GM12892 (cell line): ENCODE results near the gene GPSM3.

Experiments
- POLR2A ChIP-seq: IDR thresholded peaks from 2 replicates; pipeline ENCODE4 v1.6.1; 2011; ENCODE audit warnings: low read depth, low read length, control low read depth
- POLR2AphosphoS5 ChIP-seq: IDR thresholded peaks from 2 replicates; pipeline ENCODE4 v1.6.1; 2011; ENCODE audit warnings: low read depth, low read length, control low read depth
- TAF1 ChIP-seq: IDR thresholded peaks from 2 replicates; pipeline ENCODE4 v1.6.1; 2011; ENCODE audit warnings: low read depth, mild to moderate bottlenecking, control low read depth, low read length, borderline replicate concordance

DNA sequence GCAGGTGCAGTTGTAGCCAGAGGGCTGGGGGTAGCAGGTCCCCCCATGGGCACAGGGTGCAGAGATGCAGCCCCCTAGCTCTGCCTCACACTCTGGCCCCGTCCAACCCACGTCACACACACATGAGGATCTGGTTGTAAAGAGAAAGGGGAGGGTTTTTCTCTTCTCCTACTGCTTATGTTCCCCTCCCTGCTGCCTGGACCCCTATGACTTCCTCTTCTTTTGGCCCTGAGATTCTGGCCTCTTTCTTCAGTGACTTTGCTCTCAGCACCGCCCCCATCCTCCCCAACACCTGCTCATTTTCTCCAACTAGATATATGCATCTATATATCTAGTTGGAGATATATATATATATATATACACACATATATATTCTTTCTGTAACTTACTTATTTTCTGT lies 21.7 kb upstream of the GPSM3 start:
- TF ChIP-seq POLR2A (no peak), POLR2AphosphoS5 (no peak), TAF1 (no peak)
